Body of pancreas (tissue), 4 donors: ENCODE data around the gene LRRTM3.

ENCODE experiments used
- CTCF ChIP-seq, 7 experiments: fragments of 450-650 bp in 4 of 7; fragments of 200-600 bp in 3 of 7; sonication (generic) in 3 of 7; IDR thresholded peaks; one replicate each; pipeline ENCODE4 v1.5.1; 2016 to 2019; ENCODE audit warnings: antibody characterized with exemption in 7 of 7
- POLR2A ChIP-seq, 3 donors: fragments of 450-650 bp; IDR thresholded peaks; one replicate each; pipeline ENCODE4 v1.6.1; 2016; ENCODE audit warnings: antibody characterized with exemption in 3 of 3, mild to moderate bottlenecking in 2 of 3

GRCh38 chr10:67100951-67101350 lies 175.1 kb downstream of the LRRTM3 start:
- no peak for TF ChIP-seq CTCF (IDR thresholded peaks at IDR 0.05)
- TF ChIP-seq POLR2A (IDR thresholded peaks at IDR 0.05): no peak
